COLO668 (cell line): ENCODE measurements around the gene VWF.
A peak's percentile ranks its signal among the peaks of the same experiment; 100 is the strongest.
"Not testable (repeated sequence)": the region's sequence is repeated elsewhere in the genome, so short reads cannot be mapped to it uniquely, and the experiment has no call there.

Source experiments
- DNase-seq: peaks from one replicate; lab custom pipeline; 2025; ENCODE audit not compliant: unreplicated experiment; lab: John Stamatoyannopoulos, UW

Gene VWF

GRCh38 chr12:6010631-6011350 lies 113.7 kb downstream of the VWF start:
- DNase-seq = not testable (repeated sequence)

- no peak for DNase-seq
These were observed 127.2 kb downstream of the VWF start for GRCh38 chr12:5997260-5997659.

GRCh38 chr12:5996459-5996858 lies 128.0 kb downstream of the VWF start:
- DNase-seq = no peak

GRCh38 chr12:5989621-5990020 lies 134.8 kb downstream of the VWF start:
- no peak for DNase-seq

- peak; percentile 65 for DNase-seq
These were observed 135.8 kb downstream of the VWF start for GRCh38 chr12:5988659-5989116.

GRCh38 chr12:5988088-5988487 lies 136.4 kb downstream of the VWF start:
- DNase-seq = peak; percentile 7

- DNase-seq = no peak
These were observed 136.9 kb downstream of the VWF start for GRCh38 chr12:5987573-5987972.

GRCh38 chr12:5985471-5985870 lies 139.0 kb downstream of the VWF start:
- no peak for DNase-seq

- no peak for DNase-seq
These were observed 139.6 kb downstream of the VWF start for GRCh38 chr12:5984873-5985272.

- DNase-seq = no peak
These were observed 142.4 kb downstream of the VWF start for GRCh38 chr12:5982106-5982505.

- no peak for DNase-seq
These were observed 146.9 kb downstream of the VWF start for GRCh38 chr12:5977556-5977955.

- no peak for DNase-seq
These were observed 147.8 kb downstream of the VWF start for GRCh38 chr12:5976711-5977110.

GRCh38 chr12:5976196-5976595 lies 148.3 kb downstream of the VWF start:
- DNase-seq = no peak

GRCh38 chr12:5973461-5974115 lies 150.9 kb downstream of the VWF start:
- no peak for DNase-seq

- no peak for DNase-seq
These were observed 152.1 kb downstream of the VWF start for GRCh38 chr12:5972387-5972786.

GRCh38 chr12:5971194-5971850 lies 153.1 kb downstream of the VWF start:
- no peak for DNase-seq

GRCh38 chr12:5969974-5970690 lies 154.3 kb downstream of the VWF start:
- no peak for DNase-seq

- DNase-seq = no peak
These were observed 155.1 kb downstream of the VWF start for GRCh38 chr12:5969156-5969973.

- no peak for DNase-seq
These were observed 156.6 kb downstream of the VWF start for GRCh38 chr12:5967645-5968415.
